GM12878 (cell line): ENCODE results near the gene BAK1. TPM values are rescaled to one million over a fixed set of nuclear protein-coding genes. Genes with fewer than 3 reads are reported as not detected.

Source experiments
- BACH1 ChIP-seq: fragments of 450-650 bp; IDR thresholded peaks from 2 replicates; pipeline ENCODE4 v1.6.1; 2017; ENCODE audit warnings: mild to moderate bottlenecking, borderline replicate concordance
- IKZF1 ChIP-seq: fragments of 450-650 bp; conservative IDR thresholded peaks from 2 replicates; pipeline ENCODE4 v1.6.1; 2017; ENCODE audit warnings: antibody characterized with exemption, mild to moderate bottlenecking
- KAT2A ChIP-seq: conservative IDR thresholded peaks from 2 replicates; pipeline ENCODE4 v1.6.1; 2011; ENCODE audit warnings: low read depth, low read length; ENCODE audit not compliant: control insufficient read depth
- LARP7 ChIP-seq: fragments of 450-650 bp; IDR thresholded peaks from 2 replicates; pipeline ENCODE4 v1.6.1; 2017; ENCODE audit warnings: mild to moderate bottlenecking
- MEF2B ChIP-seq: fragments of 450-650 bp; IDR thresholded peaks from 2 replicates; pipeline ENCODE4 v1.6.1; 2018; ENCODE audit warnings: mild to moderate bottlenecking, moderate library complexity; ENCODE audit not compliant: partially characterized antibody, poor library complexity, severe bottlenecking
- MXI1 ChIP-seq: fragments of 150-350 bp; IDR thresholded peaks from 2 replicates; pipeline ENCODE4 v1.6.1; 2011; ENCODE audit warnings: low read depth, mild to moderate bottlenecking, inconsistent platforms, low read length, improper control_type of control experiment
- MYB ChIP-seq: fragments of 150-350 bp; IDR thresholded peaks from 2 replicates; pipeline ENCODE4 v1.6.1; 2014; ENCODE audit warnings: mild to moderate bottlenecking, low read depth, low read length, borderline replicate concordance
- NBN ChIP-seq: fragments of 450-650 bp; IDR thresholded peaks from 2 replicates; pipeline ENCODE4 v1.6.1; 2016
- POU2F2 ChIP-seq: IDR thresholded peaks from 3 replicates; pipeline ENCODE4 v1.6.1; 2011; ENCODE audit warnings: low read depth, mild to moderate bottlenecking, low read length, borderline replicate concordance
- SMAD1 ChIP-seq: fragments of 450-650 bp; IDR thresholded peaks from 2 replicates; pipeline ENCODE4 v1.6.1; 2018; ENCODE audit warnings: mild to moderate bottlenecking, low read depth; ENCODE audit not compliant: partially characterized antibody
- SREBF2 ChIP-seq: IDR thresholded peaks from 2 replicates; pipeline ENCODE4 v1.6.1; 2012; ENCODE audit warnings: mild to moderate bottlenecking, low read length
- TCF7 ChIP-seq: IDR thresholded peaks from 2 replicates; pipeline ENCODE4 v1.6.1; 2014; ENCODE audit warnings: antibody characterized with exemption, borderline replicate concordance
- YBX1 ChIP-seq: fragments of 450-650 bp; IDR thresholded peaks from 2 replicates; pipeline ENCODE4 v1.6.1; 2016; ENCODE audit warnings: antibody characterized with exemption
- ZNF24 ChIP-seq: fragments of 450-650 bp; IDR thresholded peaks from 2 replicates; pipeline ENCODE4 v1.6.1; 2017; ENCODE audit warnings: antibody characterized with exemption, mild to moderate bottlenecking
- polyA plus RNA-seq, 11 experiments: library from polyadenylated mRNA; depleted of rRNA in 4 of 11; unstranded in 6 of 11; stranded (reverse) in 5 of 11; fragments of >200 nt; fragmentation: Nextera tagmentation in 4 of 11; fragmentation: Illumina TruSeq in 1 of 11; extraction: Ambion mirVana in 4 of 11; extraction: Trizol in 1 of 11; gene quantifications; 1 replicate in 1 of 11; 2 replicates in 10 of 11; pipeline versions ENCODE4 v1.2.1 to v1.2.3, GENCODE V29; 2011 to 2016; ENCODE audit warnings: inconsistent platforms in 2 of 11, missing spikeins in 2 of 11, low read depth in 1 of 11
- total RNA-seq, 4 experiments: library from RNA; depleted of rRNA in 3 of 4; stranded (reverse); fragments of >200 nt in 3 of 4; fragmentation: Illumina TruSeq in 1 of 4; extraction: Trizol in 1 of 4; gene quantifications; 2 replicates each; pipeline versions ENCODE4 v1.2.1 to v1.2.3, GENCODE V29; 2013 to 2021
- TF ChIP-seq, protein P1 (sequence below): IDR thresholded peaks from 2 replicates; pipeline ENCODE4 v1.6.1; 2012; ENCODE audit warnings: low read depth, low read length, improper control_type of control experiment
- TF ChIP-seq, protein P2 (sequence below): fragments of 450-650 bp; IDR thresholded peaks from 2 replicates; pipeline ENCODE4 v1.6.1; 2018; ENCODE audit warnings: mild to moderate bottlenecking, low read depth, moderate library complexity; ENCODE audit not compliant: partially characterized antibody
- TF ChIP-seq, protein P3 (sequence below): fragments of 450-650 bp; IDR thresholded peaks from 2 replicates; pipeline ENCODE4 v1.6.1; 2017; ENCODE audit warnings: antibody characterized with exemption, mild to moderate bottlenecking, moderate library complexity
- TF ChIP-seq, protein P4 (sequence below): fragments of 450-650 bp; IDR thresholded peaks from 2 replicates; pipeline ENCODE4 v1.6.1; 2014; ENCODE audit warnings: mild to moderate bottlenecking

The BAK1 gene
- total and polyA plus RNA-seq, 10 of the 15 experiments (the other 5 are each of a cell fraction or from before 2014, with no cell fraction given), result 6.3 to 65.8 (median 29.6) TPM

DNA sequence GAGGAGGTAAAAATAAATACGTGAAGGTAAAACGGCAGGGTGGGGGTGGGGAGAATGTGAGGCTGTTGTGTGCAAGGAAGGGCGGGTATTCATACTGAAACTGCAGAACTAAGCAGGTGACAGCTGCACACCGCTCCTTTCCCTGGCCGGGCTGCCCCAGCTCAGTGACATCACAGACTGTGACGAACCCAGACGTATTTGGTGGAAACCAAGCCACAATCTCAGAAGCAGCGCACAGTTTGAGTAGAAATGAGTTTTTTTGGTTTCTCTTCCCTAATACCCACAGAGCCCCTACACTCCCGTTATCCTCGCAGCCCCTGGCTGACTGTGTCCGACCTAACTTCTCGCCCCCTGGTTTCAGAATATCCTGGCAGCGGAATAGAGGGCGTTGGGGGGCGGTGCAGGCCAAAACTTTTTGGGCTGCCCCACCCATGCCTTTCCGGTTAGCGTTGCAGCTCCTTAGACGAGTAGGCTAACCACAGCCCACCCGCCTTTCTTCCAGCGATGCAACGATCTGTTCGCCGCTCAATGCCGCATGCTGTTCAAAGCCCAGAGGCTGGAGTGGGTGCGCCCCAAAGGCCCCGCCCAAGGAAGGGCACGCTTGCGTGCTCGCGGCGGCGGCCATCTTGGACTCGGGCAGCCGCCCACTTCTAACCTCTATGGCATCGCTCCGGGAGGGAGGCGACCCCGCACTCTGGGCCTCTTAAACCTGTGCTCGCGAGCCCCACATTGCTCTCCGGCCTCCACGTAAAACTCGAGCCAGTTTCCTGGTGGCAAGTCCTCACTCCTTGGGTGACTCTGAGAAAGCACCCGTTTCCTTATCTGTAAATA lies 9.1 kb downstream of the BAK1 start (continued):
- TF ChIP-seq KAT2A, result no peak
- 0 out of 2 replicates have a peak, but pooled peaks have one; percentile 2 for TF ChIP-seq ZNF24
- TF ChIP-seq LARP7, result peak; percentile 85
- peak; percentile 55 for TF ChIP-seq MEF2B
- TF ChIP-seq, protein P1, sequence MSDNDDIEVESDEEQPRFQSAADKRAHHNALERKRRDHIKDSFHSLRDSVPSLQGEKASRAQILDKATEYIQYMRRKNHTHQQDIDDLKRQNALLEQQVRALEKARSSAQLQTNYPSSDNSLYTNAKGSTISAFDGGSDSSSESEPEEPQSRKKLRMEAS, result no peak
- peak; percentile 98 for TF ChIP-seq NBN
- TF ChIP-seq YBX1, result no peak
- TF ChIP-seq POU2F2, result peak; percentile 35; the same call in 2 of the 3 replicates
- peak; percentile 73 for TF ChIP-seq BACH1
- TF ChIP-seq, protein P2, sequence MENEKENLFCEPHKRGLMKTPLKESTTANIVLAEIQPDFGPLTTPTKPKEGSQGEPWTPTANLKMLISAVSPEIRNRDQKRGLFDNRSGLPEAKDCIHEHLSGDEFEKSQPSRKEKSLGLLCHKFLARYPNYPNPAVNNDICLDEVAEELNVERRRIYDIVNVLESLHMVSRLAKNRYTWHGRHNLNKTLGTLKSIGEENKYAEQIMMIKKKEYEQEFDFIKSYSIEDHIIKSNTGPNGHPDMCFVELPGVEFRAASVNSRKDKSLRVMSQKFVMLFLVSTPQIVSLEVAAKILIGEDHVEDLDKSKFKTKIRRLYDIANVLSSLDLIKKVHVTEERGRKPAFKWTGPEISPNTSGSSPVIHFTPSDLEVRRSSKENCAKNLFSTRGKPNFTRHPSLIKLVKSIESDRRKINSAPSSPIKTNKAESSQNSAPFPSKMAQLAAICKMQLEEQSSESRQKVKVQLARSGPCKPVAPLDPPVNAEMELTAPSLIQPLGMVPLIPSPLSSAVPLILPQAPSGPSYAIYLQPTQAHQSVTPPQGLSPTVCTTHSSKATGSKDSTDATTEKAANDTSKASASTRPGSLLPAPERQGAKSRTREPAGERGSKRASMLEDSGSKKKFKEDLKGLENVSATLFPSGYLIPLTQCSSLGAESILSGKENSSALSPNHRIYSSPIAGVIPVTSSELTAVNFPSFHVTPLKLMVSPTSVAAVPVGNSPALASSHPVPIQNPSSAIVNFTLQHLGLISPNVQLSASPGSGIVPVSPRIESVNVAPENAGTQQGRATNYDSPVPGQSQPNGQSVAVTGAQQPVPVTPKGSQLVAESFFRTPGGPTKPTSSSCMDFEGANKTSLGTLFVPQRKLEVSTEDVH, result no peak
- TF ChIP-seq MYB, result peak; percentile 72; the same call in 1 of the 2 replicates
- TF ChIP-seq MXI1, result peak; percentile 91
- peak; percentile 88 for TF ChIP-seq SMAD1
- TF ChIP-seq, protein P3, sequence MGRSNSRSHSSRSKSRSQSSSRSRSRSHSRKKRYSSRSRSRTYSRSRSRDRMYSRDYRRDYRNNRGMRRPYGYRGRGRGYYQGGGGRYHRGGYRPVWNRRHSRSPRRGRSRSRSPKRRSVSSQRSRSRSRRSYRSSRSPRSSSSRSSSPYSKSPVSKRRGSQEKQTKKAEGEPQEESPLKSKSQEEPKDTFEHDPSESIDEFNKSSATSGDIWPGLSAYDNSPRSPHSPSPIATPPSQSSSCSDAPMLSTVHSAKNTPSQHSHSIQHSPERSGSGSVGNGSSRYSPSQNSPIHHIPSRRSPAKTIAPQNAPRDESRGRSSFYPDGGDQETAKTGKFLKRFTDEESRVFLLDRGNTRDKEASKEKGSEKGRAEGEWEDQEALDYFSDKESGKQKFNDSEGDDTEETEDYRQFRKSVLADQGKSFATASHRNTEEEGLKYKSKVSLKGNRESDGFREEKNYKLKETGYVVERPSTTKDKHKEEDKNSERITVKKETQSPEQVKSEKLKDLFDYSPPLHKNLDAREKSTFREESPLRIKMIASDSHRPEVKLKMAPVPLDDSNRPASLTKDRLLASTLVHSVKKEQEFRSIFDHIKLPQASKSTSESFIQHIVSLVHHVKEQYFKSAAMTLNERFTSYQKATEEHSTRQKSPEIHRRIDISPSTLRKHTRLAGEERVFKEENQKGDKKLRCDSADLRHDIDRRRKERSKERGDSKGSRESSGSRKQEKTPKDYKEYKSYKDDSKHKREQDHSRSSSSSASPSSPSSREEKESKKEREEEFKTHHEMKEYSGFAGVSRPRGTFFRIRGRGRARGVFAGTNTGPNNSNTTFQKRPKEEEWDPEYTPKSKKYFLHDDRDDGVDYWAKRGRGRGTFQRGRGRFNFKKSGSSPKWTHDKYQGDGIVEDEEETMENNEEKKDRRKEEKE, result no peak
- no peak for TF ChIP-seq SREBF2
- no peak for TF ChIP-seq TCF7
- TF ChIP-seq IKZF1, result peak; percentile 92
- TF ChIP-seq, protein P4, sequence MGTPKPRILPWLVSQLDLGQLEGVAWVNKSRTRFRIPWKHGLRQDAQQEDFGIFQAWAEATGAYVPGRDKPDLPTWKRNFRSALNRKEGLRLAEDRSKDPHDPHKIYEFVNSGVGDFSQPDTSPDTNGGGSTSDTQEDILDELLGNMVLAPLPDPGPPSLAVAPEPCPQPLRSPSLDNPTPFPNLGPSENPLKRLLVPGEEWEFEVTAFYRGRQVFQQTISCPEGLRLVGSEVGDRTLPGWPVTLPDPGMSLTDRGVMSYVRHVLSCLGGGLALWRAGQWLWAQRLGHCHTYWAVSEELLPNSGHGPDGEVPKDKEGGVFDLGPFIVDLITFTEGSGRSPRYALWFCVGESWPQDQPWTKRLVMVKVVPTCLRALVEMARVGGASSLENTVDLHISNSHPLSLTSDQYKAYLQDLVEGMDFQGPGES, result no peak
